NCI-H2196 (cell line): ENCODE results near the gene NINJ2.
"Not testable (repeated sequence)": the region's sequence is repeated elsewhere in the genome, so short reads cannot be mapped to it uniquely, and the experiment has no call there.

Experiments used
- DNase-seq: peaks from one replicate; lab custom pipeline; 2025; ENCODE audit not compliant: unreplicated experiment; lab: John Stamatoyannopoulos, UW

Gene NINJ2

DNA sequence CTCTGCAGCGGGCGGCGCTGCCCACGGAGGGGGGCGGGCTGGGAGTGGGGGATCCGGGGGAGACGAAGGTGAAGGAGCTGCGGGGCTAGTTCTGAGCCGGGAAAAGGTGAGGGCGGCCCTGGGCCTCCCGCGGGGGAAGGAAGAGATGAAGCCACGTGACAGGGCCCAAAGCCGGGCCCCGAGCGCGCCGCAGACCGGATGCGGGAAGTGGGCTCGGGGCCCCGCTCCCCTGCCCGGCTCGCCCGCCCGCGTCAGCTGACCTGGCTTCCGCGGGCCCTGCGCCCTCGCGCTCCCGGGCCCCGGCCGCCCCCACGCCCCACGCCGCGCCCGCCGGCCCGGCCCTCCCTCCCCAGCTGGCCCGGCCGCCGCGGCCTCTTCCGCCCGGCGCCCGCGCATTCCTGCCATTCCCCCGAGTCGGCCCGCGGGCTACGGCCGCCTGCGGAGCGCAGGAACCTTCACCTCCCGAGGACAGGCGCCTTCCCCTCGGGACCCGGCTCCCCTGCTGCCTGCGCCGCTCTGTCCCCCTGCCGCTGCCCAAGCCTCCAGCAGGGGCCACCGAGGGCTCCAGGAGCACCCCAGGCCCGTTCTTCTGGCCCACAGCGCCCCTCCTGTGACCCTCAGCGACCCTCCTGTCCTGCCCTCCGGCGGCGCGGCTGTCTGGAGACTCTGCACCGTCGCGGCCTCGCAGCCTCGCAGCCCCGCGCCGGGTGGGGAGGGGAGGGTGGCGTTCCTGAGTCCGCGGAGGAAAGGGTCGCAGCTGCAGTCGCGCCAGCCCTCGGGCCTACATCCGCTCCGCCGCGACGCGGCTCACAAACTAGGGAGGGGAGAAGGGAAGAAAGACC lies 20.4 kb downstream of the NINJ2 start:
- DNase-seq: peak; percentile 8

DNA sequence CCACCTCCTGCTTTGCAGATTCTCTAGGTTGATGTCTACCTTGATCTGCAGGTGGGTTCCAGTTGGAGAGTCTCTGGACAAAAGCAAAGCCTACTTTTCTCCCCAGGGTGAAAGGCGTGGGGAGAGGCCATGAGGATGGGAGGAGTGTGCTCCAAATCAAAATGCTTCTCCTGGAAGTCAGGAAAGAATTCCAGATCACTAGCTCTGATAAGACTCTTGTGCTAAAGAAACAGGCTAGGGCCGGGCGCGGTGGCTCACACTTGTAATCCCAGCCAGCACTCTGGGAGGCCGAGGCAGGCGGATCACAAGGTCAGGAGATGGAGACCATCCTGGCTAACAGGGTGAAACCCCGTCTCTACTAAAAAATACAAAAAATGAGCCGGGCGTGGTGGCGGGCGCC lies 21.9 kb downstream of the NINJ2 start:
- not testable (repeated sequence) for DNase-seq

DNA sequence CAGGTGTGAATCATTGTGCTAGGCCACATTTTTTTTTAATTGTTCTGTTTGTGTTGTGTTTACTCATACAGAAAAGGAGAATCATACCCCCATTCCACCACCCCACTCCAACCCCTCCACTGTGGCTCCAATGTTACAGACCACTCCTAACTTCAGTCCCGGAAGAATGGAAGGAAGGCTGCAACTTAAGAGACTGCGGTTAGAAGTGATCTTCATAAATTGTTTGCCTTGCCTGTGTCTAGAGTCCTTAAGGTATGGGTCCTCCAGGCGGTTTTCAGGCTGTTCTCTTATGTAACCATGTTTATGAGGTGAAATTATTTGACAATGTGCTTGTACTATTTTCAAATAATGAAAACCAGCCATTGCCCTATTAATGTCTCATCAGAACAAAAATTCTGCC lies 22.5 kb downstream of the NINJ2 start:
- no peak for DNase-seq

DNA sequence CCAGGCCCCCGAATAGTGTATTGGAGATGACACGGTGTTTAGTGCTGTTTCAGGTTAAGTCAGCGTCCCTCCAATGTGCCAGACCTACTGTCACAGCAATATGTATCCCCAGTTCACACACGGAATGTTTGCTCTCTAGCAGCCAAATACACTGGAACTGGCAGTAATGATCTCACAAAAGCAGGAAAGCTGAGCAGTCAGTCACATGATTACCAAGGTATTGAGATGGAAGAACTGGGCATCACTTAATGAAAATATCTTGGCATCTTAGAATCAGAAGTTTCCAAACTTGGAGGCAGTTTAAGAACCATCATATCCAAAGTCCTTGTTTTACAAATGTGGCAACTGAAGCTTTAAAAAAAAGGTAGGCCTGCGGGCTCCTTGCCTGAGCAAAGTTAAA lies 23.3 kb downstream of the NINJ2 start:
- no peak for DNase-seq

DNA sequence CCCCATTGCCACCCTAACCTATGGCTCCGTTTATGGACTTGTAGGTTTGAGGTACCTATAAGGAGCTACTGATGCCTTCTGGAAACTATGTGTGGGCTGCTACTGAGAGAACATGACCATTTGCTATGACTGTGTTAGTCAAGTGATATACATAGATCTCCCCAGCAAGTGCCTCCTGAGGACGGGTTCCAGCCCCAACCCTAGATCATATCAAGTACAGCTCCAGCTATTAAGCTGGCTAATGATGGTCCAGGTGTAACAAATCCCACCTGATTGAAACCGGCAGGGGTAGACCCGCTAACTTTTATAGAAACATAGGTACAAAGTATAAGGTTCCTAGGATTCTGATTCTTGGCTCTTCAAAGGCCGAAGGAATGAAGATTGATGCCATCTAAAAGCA lies 23.7 kb downstream of the NINJ2 start:
- no peak for DNase-seq

DNA sequence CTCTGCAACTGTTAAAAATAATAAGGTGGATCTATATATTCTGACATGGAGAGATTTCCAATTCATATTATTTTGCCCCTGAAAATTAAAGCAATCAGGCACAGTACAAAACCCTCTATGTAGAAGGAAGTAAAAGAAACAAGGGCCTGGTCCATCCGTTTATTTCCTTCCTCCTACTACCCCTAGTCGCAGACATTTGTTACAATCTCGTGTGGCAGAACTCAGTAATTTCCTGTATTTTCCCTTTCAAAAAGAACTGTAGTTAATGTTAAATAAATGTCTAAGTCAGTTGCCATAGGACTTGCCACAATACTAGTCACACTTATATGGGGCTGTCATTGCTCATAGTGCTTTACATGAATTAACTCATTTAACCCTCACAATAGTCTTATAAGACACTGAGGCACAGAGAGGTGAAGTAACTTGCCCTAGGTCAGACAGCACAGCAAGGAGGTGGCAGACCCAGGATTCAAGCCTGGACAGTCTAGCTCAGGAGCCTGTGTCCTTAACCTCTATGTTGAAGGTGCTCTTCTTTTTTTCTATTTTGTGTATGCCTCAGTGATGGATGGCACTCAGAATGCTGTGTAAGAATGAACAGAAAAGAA lies 24.2 kb downstream of the NINJ2 start:
- no peak for DNase-seq

DNA sequence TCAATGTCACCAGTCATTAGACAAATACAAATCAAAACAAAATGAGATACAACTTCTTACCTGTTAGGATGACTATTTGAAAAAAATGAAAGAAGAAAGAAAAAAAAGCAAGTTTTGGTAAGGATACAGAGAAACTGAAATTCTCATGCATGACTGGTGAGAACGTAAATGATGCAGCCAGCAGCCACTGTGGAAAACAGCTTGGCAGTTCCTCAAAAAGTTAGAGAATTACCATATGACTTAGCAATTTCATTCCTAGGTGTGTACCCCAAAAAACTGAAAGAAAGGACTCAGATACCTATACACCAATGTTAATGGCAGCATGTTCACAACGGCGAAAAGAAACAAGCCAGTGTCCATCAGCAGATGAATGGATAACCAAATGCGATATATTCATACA lies 26.6 kb downstream of the NINJ2 start:
- no peak for DNase-seq

DNA sequence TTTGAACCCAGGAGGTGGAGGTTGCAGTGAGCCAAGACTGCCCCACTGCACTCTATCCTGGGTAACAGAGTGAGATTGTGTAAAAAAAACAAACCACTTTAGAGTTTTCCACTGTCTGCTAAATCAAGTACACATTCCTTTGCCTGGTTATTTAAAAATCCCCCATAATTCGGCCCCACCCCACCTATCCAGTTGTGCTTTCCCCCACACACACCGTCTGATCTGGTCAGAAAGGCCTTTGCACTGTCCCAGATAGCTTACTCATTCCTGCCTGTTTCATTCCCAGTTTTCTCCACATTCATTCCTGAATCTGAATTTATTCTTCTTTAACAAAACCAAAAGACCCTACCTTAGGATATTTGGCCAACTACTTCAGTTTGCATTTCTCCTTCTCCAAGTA lies 29.5 kb downstream of the NINJ2 start:
- no peak for DNase-seq

DNA sequence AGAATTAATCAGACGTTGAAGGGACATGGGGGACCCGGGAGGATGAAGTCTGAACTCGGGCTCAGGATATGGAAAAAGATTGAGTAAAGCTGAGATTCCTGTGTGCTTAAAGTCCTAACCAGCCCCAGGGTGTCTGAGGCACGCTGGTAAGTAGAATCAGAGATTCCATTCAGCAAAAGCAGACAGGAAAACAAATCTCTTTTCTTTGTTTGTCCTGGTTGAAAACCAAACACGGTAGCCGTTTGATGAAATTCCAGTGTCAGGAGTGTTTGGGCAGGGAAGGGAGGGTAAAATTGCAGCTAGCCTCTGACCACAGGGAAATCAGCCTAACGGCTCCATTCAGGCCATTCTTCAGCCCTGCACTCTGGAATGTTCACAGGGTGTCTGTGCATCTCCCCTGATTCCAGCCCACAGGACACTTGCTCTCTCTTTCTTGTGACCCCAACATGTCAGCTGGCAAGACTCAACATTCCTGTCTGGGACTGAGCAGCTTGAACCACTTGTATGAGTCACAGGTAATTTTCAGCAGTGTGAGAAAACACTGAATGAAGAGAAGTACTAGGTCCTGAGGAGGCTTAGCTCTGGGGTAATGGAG lies 31.0 kb downstream of the NINJ2 start:
- peak; percentile 3 for DNase-seq

DNA sequence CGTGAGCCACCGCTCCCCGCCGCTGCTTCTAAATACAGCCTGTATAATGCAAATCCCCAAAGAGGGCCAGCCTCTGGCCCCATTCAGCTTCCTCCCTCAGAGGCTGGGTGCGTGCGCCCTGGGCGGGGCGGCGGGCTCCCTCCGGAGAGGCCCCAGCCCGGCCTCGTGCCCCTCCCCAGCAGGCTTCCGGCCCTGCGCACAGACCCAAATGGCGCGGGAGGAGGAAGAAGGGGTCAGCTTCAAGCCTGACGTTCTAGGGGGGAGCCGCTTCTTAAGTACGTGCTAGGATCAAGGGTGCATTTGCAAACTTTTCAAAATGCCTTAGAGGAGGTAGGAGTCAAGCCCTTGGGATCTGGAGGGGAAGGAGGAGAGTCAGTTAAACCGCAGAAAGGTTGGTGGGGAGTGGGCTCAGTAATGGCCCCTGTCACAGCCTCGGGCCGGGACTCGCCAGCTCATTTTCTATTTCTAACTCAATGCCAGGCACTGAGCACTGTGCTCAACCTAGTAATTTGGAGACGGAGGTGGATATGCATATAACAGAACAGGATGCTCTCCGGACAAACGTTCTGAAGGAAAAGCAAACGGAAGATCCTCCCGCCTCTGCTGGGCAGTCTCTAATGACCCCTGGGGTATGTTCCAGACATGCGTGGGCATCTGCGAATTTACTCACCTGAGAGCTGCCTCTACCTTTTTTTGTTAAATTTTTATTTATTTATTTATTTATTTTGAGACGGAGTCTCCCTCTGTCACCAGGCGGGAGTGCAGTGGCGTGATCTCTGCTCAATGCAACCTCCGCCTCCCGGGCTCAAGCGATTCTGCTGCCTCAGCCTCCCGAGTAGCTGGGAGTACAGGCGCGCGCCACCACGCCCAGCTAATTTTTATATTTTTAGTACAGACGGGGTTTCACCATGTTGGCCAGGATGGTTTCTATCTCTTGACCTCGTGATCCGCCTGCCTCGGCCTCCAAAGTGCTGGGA lies 32.3 kb downstream of the NINJ2 start:
- no peak for DNase-seq

DNA sequence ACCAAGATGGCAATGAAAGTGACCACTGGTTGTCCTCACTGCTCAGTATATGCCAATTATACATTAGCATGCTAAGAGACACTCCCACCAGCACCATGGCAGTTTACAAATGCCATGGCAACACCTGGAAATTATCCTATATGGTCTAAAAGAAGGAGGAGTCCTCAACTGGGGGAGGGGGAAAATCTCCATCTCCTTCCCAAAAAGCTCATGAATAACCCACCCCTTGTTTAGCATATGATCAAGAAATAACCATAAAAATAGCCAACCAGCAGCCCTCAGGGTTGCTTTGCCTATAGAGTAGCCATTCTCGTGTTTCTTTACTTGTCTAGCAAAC lies 34.5 kb downstream of the NINJ2 start:
- not testable (repeated sequence) for DNase-seq

DNA sequence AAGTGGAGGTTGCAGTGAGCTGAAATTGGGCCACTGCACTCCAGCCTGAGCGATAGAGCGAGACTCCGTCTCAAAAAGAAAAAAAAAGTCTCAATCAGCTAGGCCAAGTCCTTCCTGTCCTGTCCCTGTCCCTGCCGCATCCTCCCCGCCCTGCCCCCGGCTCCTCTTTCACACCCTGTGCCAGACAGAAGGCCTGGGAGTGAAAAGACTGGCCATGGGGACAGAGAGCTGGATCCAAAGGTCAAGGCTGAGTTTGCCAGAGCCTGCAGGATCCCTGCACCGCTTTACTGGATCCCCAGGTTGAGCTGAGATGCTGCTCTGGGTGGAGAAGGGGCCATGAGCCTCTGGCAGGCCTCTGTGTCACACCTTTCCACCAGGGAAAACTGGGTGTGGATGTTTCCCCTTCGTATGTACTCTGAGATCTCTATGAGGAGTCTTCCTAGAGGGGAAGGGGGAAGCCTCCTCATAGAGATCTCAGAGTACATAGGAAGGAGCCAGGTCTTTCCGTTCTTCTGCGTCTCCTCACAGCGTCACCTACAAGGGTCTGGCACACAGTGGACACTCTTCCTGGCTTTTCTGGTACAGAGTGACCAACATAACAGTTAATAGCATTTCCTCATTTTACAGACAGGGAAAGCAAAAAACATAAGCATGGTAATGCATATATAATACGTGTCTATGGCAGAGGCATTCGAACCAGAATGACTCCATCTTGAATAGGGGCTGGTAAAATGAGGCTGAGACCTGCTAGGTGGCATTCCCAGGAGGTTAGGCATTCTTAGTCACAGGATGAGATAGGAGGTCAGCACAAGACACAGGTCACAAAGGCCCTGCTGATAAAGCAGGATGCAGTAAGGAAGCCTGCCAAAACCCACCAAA lies 35.1 kb downstream of the NINJ2 start:
- DNase-seq: no peak

DNA sequence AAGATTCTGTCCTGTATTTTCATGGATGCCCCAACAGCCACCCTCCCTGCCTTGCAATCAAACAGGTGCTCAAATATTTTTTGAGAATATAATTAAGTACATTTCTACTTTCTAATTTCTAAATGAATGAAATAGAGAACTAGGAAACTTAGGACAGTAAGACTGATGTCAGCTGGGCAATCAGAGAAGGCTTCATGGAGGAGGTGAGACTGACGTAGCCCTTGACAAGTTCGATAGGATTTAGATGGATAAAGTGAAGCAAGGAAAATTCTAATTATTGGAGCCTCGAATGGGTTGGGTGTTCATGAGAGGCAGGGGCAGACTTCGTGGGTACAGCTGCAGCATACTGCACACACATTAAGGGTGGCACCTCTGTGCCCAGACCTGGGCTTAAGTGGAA lies 36.0 kb downstream of the NINJ2 start:
- no peak for DNase-seq

DNA sequence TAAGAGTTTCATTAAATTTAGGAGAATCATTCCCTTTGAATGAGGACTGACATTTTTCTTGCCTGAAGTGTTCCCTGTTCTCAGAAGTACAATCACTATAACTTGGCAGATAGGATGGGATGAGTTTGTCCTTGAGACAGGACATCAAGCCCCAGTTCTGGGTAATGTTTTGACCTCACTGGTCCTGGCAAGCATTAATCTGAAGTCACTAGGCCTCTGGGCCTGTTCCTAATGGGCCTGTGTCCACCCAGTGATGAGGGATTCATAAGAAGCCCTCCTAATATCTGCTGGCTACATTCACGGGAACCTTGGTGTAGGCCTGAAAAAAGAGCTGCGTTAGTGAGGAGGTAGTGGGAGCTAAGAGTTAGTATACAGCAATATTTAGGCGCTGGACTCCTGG lies 37.2 kb downstream of the NINJ2 start:
- no peak for DNase-seq

DNA sequence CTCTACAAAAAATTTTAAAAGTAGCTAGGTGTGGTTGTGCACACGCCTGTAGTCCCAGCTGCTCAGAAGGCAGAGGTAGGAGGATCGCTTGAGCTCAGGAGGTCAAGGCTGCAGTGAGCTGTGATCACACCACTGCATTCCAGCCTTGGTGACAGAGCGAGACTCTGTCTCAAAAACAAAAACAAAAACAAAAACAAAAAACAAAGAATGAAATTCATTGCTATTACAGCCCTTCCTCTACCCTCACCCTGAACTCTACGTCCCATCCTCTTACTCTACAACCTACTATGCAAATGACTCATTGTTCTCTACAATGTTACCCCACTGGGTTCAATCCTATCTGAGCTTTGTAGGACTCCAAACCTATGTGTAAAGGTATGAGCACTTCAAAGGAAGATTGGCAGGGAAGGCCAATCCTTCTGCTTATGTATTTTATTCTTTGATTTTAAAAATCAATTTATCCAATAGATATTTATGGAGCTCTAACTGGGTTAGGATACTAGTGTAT lies 39.3 kb downstream of the NINJ2 start:
- DNase-seq: no peak

DNA sequence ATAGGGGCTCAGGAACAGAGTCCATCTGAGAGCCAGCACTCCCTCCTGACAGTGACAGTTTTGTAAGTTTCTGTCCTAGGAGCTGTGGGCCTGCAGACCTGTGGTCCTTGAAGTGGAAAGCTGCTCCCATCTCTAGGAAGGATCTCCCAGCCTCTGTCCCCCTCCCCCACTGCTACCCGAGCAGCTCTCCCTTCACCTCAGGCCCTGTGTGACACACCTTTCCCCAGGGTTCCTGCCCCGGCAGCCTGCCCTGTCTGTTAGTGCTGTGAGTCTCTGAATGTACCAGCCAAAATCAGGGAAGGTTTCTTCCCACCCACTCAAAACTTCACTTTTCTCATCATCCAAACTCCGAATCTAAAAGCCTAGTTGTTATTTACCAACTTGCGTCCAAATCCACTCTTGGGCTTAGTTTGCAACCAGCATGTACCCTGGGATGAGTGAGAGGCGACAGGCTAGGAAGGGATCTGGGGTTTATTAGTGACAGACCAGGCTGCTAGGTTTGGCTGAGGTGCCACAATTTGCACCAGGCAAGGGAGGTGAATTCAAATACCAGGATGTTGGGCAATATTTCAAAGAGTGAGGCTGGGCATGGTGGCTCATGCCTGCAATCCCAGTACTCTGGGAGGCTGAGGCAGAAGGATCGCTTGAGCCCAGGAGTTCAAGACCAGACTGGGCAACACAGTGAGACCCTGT lies 39.9 kb downstream of the NINJ2 start:
- no peak for DNase-seq

DNA sequence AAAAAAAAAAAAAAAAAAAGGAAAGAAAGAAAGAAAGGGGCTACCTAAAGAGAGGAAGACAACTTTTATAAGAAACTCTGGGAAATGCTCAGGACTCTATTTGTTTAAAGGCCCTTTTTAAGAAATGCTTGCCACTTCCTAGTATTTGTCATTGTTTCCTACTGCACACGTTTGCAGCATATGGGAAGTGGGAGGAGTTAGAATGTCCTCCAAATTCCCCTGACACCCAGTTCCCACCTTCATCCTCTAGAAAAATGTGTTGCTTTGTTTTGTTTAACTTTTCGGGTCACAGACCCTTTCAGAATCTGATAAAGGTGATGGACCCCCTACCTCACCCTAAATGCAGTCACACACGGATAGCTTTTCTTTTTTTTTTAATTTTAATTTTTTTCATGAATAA lies 40.8 kb downstream of the NINJ2 start:
- no peak for DNase-seq

DNA sequence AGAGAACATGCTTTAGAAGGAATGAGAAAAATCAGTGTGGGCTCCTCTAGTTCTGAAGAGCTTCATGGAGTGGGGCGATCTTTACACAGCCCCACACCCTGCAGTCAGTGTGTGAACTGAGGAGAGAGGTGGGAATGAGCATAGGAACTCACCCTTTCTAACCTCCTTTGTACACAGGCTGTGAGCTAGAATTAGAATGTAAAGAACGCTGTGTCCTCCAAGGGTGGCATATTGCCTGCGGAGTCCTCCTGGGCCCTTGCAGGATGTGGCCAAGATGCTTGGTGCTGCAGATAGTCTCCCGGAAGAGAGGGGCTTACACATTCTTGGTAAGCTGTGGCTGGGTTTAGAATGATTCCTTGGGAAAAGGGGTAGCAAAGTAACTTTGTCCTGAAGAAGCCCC lies 43.9 kb downstream of the NINJ2 start:
- DNase-seq: no peak

DNA sequence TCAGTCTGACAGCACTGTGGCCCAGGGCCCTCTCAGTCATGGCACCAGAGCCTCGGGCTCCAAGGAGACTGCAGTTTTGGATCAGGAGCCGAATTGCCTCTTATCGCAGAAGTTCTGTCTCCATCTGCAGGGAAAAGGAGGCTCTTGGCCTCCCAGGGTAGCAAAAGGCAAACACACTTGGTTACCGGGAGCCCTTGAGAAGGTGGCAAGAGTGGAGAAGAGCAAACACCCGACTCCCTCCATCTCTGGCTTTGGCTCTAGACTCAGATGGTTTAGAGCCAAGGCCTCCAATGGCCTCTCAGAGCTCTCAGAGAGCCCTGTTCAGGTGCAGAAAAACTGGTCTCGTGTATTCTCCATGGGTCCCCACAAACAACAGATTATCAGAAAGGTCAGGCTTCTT lies 44.6 kb downstream of the NINJ2 start:
- no peak for DNase-seq
